Peyer's patch (tissue), 4 donors: ENCODE measurements around the gene GPBP1.

Experiments
- CTCF ChIP-seq, 6 experiments: fragments of 450-650 bp in 4 of 6; fragments of 200-600 bp in 2 of 6; sonication (generic) in 1 of 6; IDR thresholded peaks; one replicate each; pipeline ENCODE4 v1.5.1; 2017 to 2019; ENCODE audit warnings: antibody characterized with exemption in 6 of 6, mild to moderate bottlenecking in 3 of 6, moderate library complexity in 1 of 6
- POLR2A ChIP-seq, 2 donors: fragments of 450-650 bp; IDR thresholded peaks; one replicate each; pipeline ENCODE4 v1.5.1; 2017; ENCODE audit warnings: antibody characterized with exemption in 2 of 2, mild to moderate bottlenecking in 2 of 2, moderate library complexity in 2 of 2

GRCh38 chr5:57189515-57189914 lies 15.7 kb downstream of the GPBP1 start:
- TF ChIP-seq CTCF (IDR thresholded peaks at IDR 0.05) (no peak), POLR2A (IDR thresholded peaks at IDR 0.05) (no peak)
